Esophagus muscularis mucosa (tissue), 4 donors: ENCODE results near the gene UQCRFS1. TPM values are rescaled to one million over a fixed set of nuclear protein-coding genes. Genes with fewer than 3 reads are reported as not detected.
"Not testable (repeated sequence)": the region's sequence is repeated elsewhere in the genome, so short reads cannot be mapped to it uniquely, and the experiment has no call there.

Source experiments
- DNase-seq: peaks from one replicate; pipeline ENCODE4 v3.0.0-alpha.2; 2017; ENCODE audit errors: extremely low spot score
- H3K27ac ChIP-seq, 4 donors: fragments of 200-600 bp; sonication (generic); replicated peaks in 1 of 4; 1 replicate in 3 of 4; 2 replicates in 1 of 4; pipeline ENCODE4 v1.5.1; 2016 to 2019; ENCODE audit warnings: mild to moderate bottlenecking in 1 of 4
- H3K27me3 ChIP-seq, 4 donors: fragments of 200-600 bp; sonication (generic); one replicate each; pipeline versions ENCODE4 v1.5.1 to v1.6.0; 2016 to 2019
- H3K36me3 ChIP-seq, 4 donors: fragments of 200-600 bp; sonication (generic); one replicate each; pipeline ENCODE4 v1.5.1; 2016 to 2019
- H3K4me1 ChIP-seq, 4 donors: fragments of 200-600 bp; sonication (generic); one replicate each; pipeline ENCODE4 v1.5.1; 2016 to 2019
- H3K4me3 ChIP-seq, 4 donors: fragments of 200-600 bp; sonication (generic); 1 replicate in 2 of 4; 2 replicates in 2 of 4; pipeline ENCODE4 v1.5.1; 2016 to 2019; ENCODE audit warnings: mild to moderate bottlenecking in 4 of 4, moderate library complexity in 1 of 4
- H3K9me3 ChIP-seq, 4 donors: fragments of 200-600 bp; sonication (generic); 1 replicate in 3 of 4; 2 replicates in 1 of 4; pipeline ENCODE4 v1.5.1; 2016 to 2019
- CTCF ChIP-seq, 3 experiments: fragments of 200-600 bp in 2 of 3; fragments of 450-650 bp in 1 of 3; sonication (generic) in 2 of 3; IDR thresholded peaks; one replicate each; pipeline ENCODE4 v1.5.1; 2017 to 2019; ENCODE audit warnings: antibody characterized with exemption in 3 of 3, mild to moderate bottlenecking in 2 of 3, moderate library complexity in 1 of 3
- EP300 ChIP-seq: sonication (generic); formaldehyde crosslinking; IDR thresholded peaks from one replicate; pipeline ENCODE4 v1.6.1; 2017; ENCODE audit warnings: antibody characterized with exemption
- POLR2A ChIP-seq: fragments of 450-650 bp; IDR thresholded peaks from one replicate; pipeline ENCODE4 v1.6.1; 2017; ENCODE audit warnings: antibody characterized with exemption, moderate library complexity, mild to moderate bottlenecking, low read depth
- POLR2AphosphoS5 ChIP-seq, 2 donors: sonication (generic); formaldehyde crosslinking; IDR thresholded peaks; one replicate each; pipeline ENCODE4 v1.6.1; 2017; ENCODE audit warnings: antibody characterized with exemption in 2 of 2
- WGBS: methylation state at CpG from one replicate; pipeline ENCODE4 v1.1.5; 2018; 5-methylcytosine and 5-hydroxymethylcytosine counted together
- intact Hi-C: fragments of 100-400 bp; cut with DNase I; formaldehyde crosslinking; loops from one replicate; pipeline ENCODE4 v1.15.1; 2023
- total RNA-seq, 4 donors: library from RNA; depleted of rRNA; stranded (reverse); fragments of >200 nt; gene quantifications; one replicate each; pipeline versions ENCODE4 v1.1.0 to v1.2.1, GENCODE V29; 2016

Gene UQCRFS1
- total RNA-seq, 4 donors from 2014 or later: 41.1 to 46.4 (median 43.3) TPM

- no peaks in the 10 kb centered on the region for H3K4me1 ChIP-seq
- TF ChIP-seq EP300 (no peak), POLR2AphosphoS5 (IDR thresholded peaks at IDR 0.05) (no peak), CTCF (IDR thresholded peaks at IDR 0.05) (no peak), POLR2A (no peak)
- DNase-seq: no peak
- H3K27me3 ChIP-seq: peaks cover 0 to 48% (median 0%) of the 10 kb centered on the region in 4 donors
- H3K4me3 ChIP-seq: no peak overlapping the region
- intact Hi-C loops: no loop called here
- no peaks in the 10 kb centered on the region for H3K9me3 ChIP-seq
- no peak overlapping the region for H3K27ac ChIP-seq
- H3K36me3 ChIP-seq: no peaks in the 10 kb centered on the region
- WGBS: 70% methylated on average over 3 of the region's 3 CpGs
Measured at GRCh38 chr19:29259153-29259552, 46.2 kb upstream of the UQCRFS1 start.

- intact Hi-C loops: no loop called here
- H3K27me3 ChIP-seq: peaks cover 0 to 30% (median 0%) of the 10 kb centered on the region in 4 donors
- no peaks in the 10 kb centered on the region for H3K9me3 ChIP-seq
- no peak overlapping the region for H3K27ac ChIP-seq
- no peak for DNase-seq
- H3K4me1 ChIP-seq: no peaks in the 10 kb centered on the region
- no peak overlapping the region for H3K4me3 ChIP-seq
- H3K36me3 ChIP-seq: no peaks in the 10 kb centered on the region
- TF ChIP-seq POLR2A: no peak
- TF ChIP-seq POLR2AphosphoS5 (IDR thresholded peaks at IDR 0.05): no peak
- no peak for TF ChIP-seq EP300
- TF ChIP-seq CTCF (IDR thresholded peaks at IDR 0.05): no peak
- 59% methylated on average over 2 of the region's 2 CpGs for WGBS
Measured at GRCh38 chr19:29256516-29256915, 43.6 kb upstream of the UQCRFS1 start.

- H3K27ac ChIP-seq: no peak overlapping the region
- peaks cover 0 to 30% (median 0%) of the 10 kb centered on the region in 4 donors for H3K27me3 ChIP-seq
- H3K4me3 ChIP-seq: no peak overlapping the region
- 96% methylated on average over 8 of the region's 8 CpGs for WGBS
- intact Hi-C loops: no loop called here
- no peak for TF ChIP-seq POLR2A
- no peak for TF ChIP-seq EP300
- TF ChIP-seq CTCF (IDR thresholded peaks at IDR 0.05): no peak
- no peak for TF ChIP-seq POLR2AphosphoS5 (IDR thresholded peaks at IDR 0.05)
- H3K36me3 ChIP-seq: no peaks in the 10 kb centered on the region
- no peaks in the 10 kb centered on the region for H3K9me3 ChIP-seq
- no peak for DNase-seq
- H3K4me1 ChIP-seq: no peaks in the 10 kb centered on the region
Measured at GRCh38 chr19:29255912-29256311, 43.0 kb upstream of the UQCRFS1 start.

GRCh38 chr19:29255006-29255405 is 42.1 kb upstream of the UQCRFS1 start:
- intact Hi-C loops: no loop called here

GRCh38 chr19:29249798-29250197 is 36.8 kb upstream of the UQCRFS1 start:
- DNase-seq, H3K27ac ChIP-seq, H3K27me3 ChIP-seq, H3K36me3 ChIP-seq, intact Hi-C loops, H3K4me3 ChIP-seq, H3K9me3 ChIP-seq: not testable (repeated sequence)
- 81% methylated on average over 3 of the region's 3 CpGs for WGBS
- peaks cover 5 to 20% (median 9%) of the 10 kb centered on the region in 4 donors for H3K4me1 ChIP-seq

More at GRCh38 chr19:29255006-29255405, 42.1 kb upstream of the UQCRFS1 start:
- Histone ChIP-seq H3K27ac (no peak overlapping the region), H3K36me3 (no peaks in the 10 kb centered on the region), H3K4me3 (no peak overlapping the region), H3K27me3 (peaks cover 0 to 27% (median 0%) of the 10 kb centered on the region in 4 donors), H3K4me1 (no peaks in the 10 kb centered on the region), H3K9me3 (no peaks in the 10 kb centered on the region)
- TF ChIP-seq CTCF (IDR thresholded peaks at IDR 0.05): no peak
- no peak for DNase-seq
- 86% methylated on average over 1 of the region's 9 CpGs for WGBS
